ENCODE measurements around the gene MYO18B. TPM values are rescaled to one million over a fixed set of nuclear protein-coding genes. Genes with fewer than 3 reads are reported as not detected.

The MYO18B gene
- total and polyA plus RNA-seq, 2 of the 8 experiments (the other 6 are each of a cell fraction or from before 2014, with no cell fraction given), result 0.62 to 0.78 TPM

- TF ChIP-seq, protein P1, sequence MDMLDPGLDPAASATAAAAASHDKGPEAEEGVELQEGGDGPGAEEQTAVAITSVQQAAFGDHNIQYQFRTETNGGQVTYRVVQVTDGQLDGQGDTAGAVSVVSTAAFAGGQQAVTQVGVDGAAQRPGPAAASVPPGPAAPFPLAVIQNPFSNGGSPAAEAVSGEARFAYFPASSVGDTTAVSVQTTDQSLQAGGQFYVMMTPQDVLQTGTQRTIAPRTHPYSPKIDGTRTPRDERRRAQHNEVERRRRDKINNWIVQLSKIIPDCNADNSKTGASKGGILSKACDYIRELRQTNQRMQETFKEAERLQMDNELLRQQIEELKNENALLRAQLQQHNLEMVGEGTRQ (IDR thresholded peaks at IDR 0.05; ENCODE audit: low read length), result no peak
- TF ChIP-seq RXRA (IDR thresholded peaks at IDR 0.05; ENCODE audit: insufficient read depth, low read depth, low read length) (no peak), SRF (IDR thresholded peaks at IDR 0.05; ENCODE audit: low read depth, low read length) (no peak), SP1 (IDR thresholded peaks at IDR 0.05; ENCODE audit: low read depth, low read length) (no peak), BACH1 (IDR thresholded peaks at IDR 0.05; ENCODE audit: low read length) (no peak), RAD21 (IDR thresholded peaks at IDR 0.05 in 1 of 2, conservative IDR thresholded peaks at IDR 0.05 in 1 of 2; ENCODE audit: low read depth in 2 of 2, low read length in 2 of 2) (no peak), RNF2 (IDR thresholded peaks at IDR 0.05; ENCODE audit: borderline replicate concordance, low read depth, low read length, missing control alignments, poor library complexity, severe bottlenecking) (no peak)
These were observed 169.4 kb downstream of the MYO18B start (continued) for GRCh38 chr22:25911243-25911972.
